ENCODE results near the gene OCA2. TPM values are rescaled to one million over a fixed set of nuclear protein-coding genes. Genes with fewer than 3 reads are reported as not detected.

Gene OCA2
- total RNA-seq, 2 donors from 2014 or later = not detected

DNA sequence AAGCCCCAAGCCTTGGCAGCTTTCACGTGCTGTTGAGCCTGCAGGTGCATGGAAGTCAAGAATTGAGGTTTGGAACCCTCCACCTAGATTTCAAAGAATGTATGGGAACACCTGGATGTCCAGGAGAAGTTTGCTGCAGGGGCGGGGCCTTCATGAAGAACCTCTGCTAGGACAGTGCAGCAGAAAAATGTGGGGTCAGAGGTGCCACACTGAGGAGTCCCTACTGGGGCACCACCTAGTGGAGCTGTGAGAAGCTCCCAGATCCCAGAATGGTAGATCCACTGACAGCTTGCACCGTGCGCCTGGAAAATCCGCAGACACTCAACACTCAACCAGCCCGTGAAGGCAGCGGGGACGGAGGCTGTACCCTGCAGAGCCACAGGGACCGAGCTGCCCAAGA lies 201.6 kb downstream of the OCA2 start:
- Histone ChIP-seq H3K27me3 (no peaks in the 10 kb centered on the region), H3K9me3 (peaks cover 0 to 5% (median 0%) of the 10 kb centered on the region in 3 donors), H3K4me3 (no peak overlapping the region), H3K27ac (no peak overlapping the region), H3K36me3 (replicated peaks in 1 of 2; ENCODE audit: insufficient read depth in 1 of 2, low read depth in 2 of 2) (no peaks in the 10 kb centered on the region), H3K4me1 (no peaks in the 10 kb centered on the region)
- TF ChIP-seq, protein P1, sequence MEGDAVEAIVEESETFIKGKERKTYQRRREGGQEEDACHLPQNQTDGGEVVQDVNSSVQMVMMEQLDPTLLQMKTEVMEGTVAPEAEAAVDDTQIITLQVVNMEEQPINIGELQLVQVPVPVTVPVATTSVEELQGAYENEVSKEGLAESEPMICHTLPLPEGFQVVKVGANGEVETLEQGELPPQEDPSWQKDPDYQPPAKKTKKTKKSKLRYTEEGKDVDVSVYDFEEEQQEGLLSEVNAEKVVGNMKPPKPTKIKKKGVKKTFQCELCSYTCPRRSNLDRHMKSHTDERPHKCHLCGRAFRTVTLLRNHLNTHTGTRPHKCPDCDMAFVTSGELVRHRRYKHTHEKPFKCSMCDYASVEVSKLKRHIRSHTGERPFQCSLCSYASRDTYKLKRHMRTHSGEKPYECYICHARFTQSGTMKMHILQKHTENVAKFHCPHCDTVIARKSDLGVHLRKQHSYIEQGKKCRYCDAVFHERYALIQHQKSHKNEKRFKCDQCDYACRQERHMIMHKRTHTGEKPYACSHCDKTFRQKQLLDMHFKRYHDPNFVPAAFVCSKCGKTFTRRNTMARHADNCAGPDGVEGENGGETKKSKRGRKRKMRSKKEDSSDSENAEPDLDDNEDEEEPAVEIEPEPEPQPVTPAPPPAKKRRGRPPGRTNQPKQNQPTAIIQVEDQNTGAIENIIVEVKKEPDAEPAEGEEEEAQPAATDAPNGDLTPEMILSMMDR (IDR thresholded peaks at IDR 0.05) = no peak
- TF ChIP-seq POLR2A (IDR thresholded peaks at IDR 0.05) = no peak
- no peak for DNase-seq
- 65 to 67% methylated on average over 3 to 9 of the region's 9 CpGs for WGBS, 2 donors
- intact Hi-C loops (cut with DNase I) = no loop called here
- ATAC-seq = no peak

DNA sequence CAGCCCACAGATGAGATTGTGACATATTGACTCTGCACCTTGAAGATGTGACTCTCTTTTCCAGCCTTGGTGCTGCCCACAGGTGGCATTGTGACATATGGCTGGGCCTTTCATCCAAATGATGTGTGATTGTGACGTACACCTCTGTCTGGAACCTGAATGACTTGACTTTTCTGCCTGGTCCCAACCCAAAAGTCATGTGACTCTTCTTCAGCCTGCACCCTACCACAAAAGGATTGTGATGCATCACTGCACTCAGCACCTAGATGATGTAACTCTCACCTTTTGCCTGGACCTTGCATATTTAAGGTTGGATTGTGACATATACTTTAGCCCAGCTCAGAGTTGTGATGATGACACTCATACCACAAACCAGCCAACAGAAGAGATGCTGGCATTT lies 204.5 kb downstream of the OCA2 start:
- Histone ChIP-seq H3K27ac (no peak overlapping the region), H3K4me1 (no peaks in the 10 kb centered on the region), H3K9me3 (peaks cover 0 to 5% (median 0%) of the 10 kb centered on the region in 3 donors), H3K36me3 (replicated peaks in 1 of 2; ENCODE audit: insufficient read depth in 1 of 2, low read depth in 2 of 2) (no peaks in the 10 kb centered on the region), H3K27me3 (no peaks in the 10 kb centered on the region), H3K4me3 (no peak overlapping the region)
- intact Hi-C loops (cut with DNase I) = no loop called here
- ATAC-seq (no peak), DNase-seq (no peak)
- 62 to 75% methylated on average over 1 of the region's 1 CpG for WGBS, 2 donors
- TF ChIP-seq POLR2A (IDR thresholded peaks at IDR 0.05) = no peak
- TF ChIP-seq, protein P1 (IDR thresholded peaks at IDR 0.05) = no peak

DNA sequence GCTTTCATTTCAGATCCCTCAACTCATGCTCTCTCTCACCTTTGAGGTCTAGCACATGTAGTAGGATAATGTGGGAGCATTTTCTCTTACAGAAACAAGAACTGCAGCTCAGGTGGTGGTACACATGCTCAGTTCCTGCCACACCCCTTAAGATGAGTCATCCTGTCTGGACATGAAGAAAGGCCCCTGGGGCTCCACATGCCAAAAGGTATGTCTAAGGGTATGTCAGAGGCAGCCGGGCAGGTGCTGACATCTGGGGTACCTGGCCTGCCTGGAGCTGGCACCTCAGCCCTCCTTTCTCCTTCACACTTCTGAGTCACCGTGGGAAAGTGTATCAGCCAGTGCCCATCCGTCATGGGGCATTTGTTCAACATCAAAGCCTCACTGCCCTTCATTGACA lies 209.9 kb downstream of the OCA2 start:
- H3K36me3 ChIP-seq (replicated peaks in 1 of 2; ENCODE audit: insufficient read depth in 1 of 2, low read depth in 2 of 2) = no peaks in the 10 kb centered on the region
- H3K27me3 ChIP-seq = no peaks in the 10 kb centered on the region
- TF ChIP-seq, protein P1 (IDR thresholded peaks at IDR 0.05) = no peak
- TF ChIP-seq POLR2A (IDR thresholded peaks at IDR 0.05) = no peak
- intact Hi-C loops (cut with DNase I) = no loop called here
- no peak overlapping the region for H3K27ac ChIP-seq
- H3K9me3 ChIP-seq = no peaks in the 10 kb centered on the region
- no peak overlapping the region for H3K4me3 ChIP-seq
- H3K4me1 ChIP-seq = no peaks in the 10 kb centered on the region
- ATAC-seq (no peak), DNase-seq (no peak)
- 68% methylated on average over 3 of the region's 3 CpGs; no CpG with 5 or more reads in 1 of the 2 donors for WGBS, 2 donors

DNA sequence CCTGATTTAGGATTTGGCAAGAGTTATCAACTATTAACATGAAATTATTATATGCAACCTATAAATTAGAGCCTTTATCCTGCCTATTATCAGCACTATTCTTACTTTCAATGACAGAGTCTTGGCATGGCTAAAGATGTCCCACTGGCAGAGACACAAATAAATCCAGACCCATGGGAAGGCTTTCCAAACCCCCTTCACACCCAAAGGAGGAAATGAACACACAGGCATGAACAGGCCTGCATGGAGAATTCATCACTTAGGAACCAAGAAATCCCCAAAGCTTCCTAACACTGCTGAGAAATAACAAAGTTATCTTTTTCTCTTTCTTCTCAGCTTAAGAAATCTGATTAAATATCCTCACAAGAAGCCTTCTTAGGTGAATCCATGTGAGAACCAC lies 213.9 kb downstream of the OCA2 start:
- Histone ChIP-seq H3K36me3 (replicated peaks in 1 of 2; ENCODE audit: insufficient read depth in 1 of 2, low read depth in 2 of 2) (no peaks in the 10 kb centered on the region), H3K27ac (no peak overlapping the region), H3K4me1 (no peaks in the 10 kb centered on the region), H3K9me3 (no peaks in the 10 kb centered on the region), H3K4me3 (no peak overlapping the region), H3K27me3 (no peaks in the 10 kb centered on the region)
- TF ChIP-seq, protein P1 (IDR thresholded peaks at IDR 0.05) = no peak
- TF ChIP-seq POLR2A (IDR thresholded peaks at IDR 0.05) = no peak
- DNase-seq = no peak
- intact Hi-C loops (cut with DNase I) = no loop called here
- no peak for ATAC-seq

DNA sequence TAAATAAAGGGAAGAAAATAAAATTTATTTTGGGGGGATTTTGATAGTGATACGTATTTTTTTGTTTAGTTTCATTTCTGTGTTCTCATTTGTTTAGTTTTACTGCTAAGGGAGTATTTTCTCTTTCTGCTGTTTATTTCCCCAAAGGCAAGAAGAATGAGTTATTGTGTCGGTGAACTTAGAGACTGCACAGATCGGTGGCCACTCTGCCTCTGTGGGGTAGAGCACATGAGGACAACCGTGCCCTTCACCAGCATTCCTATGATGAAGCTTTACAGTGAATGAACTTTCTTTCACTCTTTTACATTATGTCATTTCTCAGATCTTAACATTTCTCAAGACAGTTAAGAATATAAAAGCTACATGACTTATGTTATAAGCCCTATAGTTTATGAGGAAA lies 214.4 kb downstream of the OCA2 start:
- DNase-seq = no peak
- Histone ChIP-seq H3K4me3 (no peak overlapping the region), H3K27ac (no peak overlapping the region), H3K36me3 (replicated peaks in 1 of 2; ENCODE audit: insufficient read depth in 1 of 2, low read depth in 2 of 2) (no peaks in the 10 kb centered on the region), H3K9me3 (no peaks in the 10 kb centered on the region), H3K27me3 (no peaks in the 10 kb centered on the region), H3K4me1 (no peaks in the 10 kb centered on the region)
- 55 to 63% methylated on average over 4 of the region's 4 CpGs for WGBS, 2 donors
- intact Hi-C loops (cut with DNase I) = no loop called here
- TF ChIP-seq, protein P1 (IDR thresholded peaks at IDR 0.05) = no peak
- TF ChIP-seq POLR2A (IDR thresholded peaks at IDR 0.05) = no peak
- no peak for ATAC-seq
